SH-SY5Y (cell line): ENCODE data around the gene EMP2.

Experiments
- GATA2 ChIP-seq: IDR thresholded peaks from 2 replicates; pipeline ENCODE4 v1.6.1; 2011; ENCODE audit warnings: mild to moderate bottlenecking, low read depth, low read length
- GATA3 ChIP-seq: IDR thresholded peaks from 2 replicates; pipeline ENCODE4 v1.6.1; 2011; ENCODE audit warnings: low read depth, mild to moderate bottlenecking, low read length, moderate library complexity

- TF ChIP-seq GATA2 (no peak), GATA3 (no peak)
Measured at GRCh38 chr16:10592611-10593010, 12.2 kb upstream of the EMP2 start.
